ENCODE data around the gene LIM2. TPM values are rescaled to one million over a fixed set of nuclear protein-coding genes. Genes with fewer than 3 reads are reported as not detected.

LIM2 gene
- total RNA-seq, 2 experiments from 2014 or later = not detected

- peaks cover 4% of the 10 kb centered on the region for H3K9me3 Mint-ChIP-seq
- peaks cover 80% of the 10 kb centered on the region for H3K4me1 Mint-ChIP-seq
- POLR2A ChIA-PET = interaction anchor here (1.2 to 8.4 kb wide), 3 partner anchors 12 to 25 kb away, joined by 4 to 207 read pairs (median 4); partner anchors contain the start of gene LIM2
- peak overlapping the region; percentile 100 for H3K27ac Mint-ChIP-seq
- no peaks in the 10 kb centered on the region for H3K27me3 Mint-ChIP-seq
- peak overlapping the region; percentile 95 for H3K4me3 Mint-ChIP-seq
- no peak for DNase-seq
- H3K36me3 Mint-ChIP-seq (ENCODE audit: low read depth) = peaks cover 35% of the 10 kb centered on the region
- CTCF ChIA-PET = interaction anchor here (0.8 to 3.1 kb wide), 4 partner anchors 24 to 31 kb away, joined by 3 to 15 read pairs (median 6); no protein-coding TSS in a partner anchor
These were observed 17.5 kb downstream of the LIM2 start for GRCh38 chr19:51370230-51370629.

- H3K27me3 Mint-ChIP-seq = no peaks in the 10 kb centered on the region
- POLR2A ChIA-PET = interaction anchor here (0.8 to 8.4 kb wide), 10 partner anchors 7 to 41 kb away, joined by 3 to 207 read pairs (median 4); partner anchors contain the start of gene VSIG10L
- peak; percentile 20 for DNase-seq
- H3K4me3 Mint-ChIP-seq = peak within 1 kb of the TSS; percentile 95
- CTCF ChIA-PET = interaction anchor here (1.1 to 3.1 kb wide), 3 partner anchors 7 to 29 kb away, joined by 3 to 15 read pairs (median 10); no protein-coding TSS in a partner anchor
- H3K4me1 Mint-ChIP-seq = peaks cover 78% of the 10 kb centered on the region
- peaks cover 41% of the 10 kb centered on the region for H3K36me3 Mint-ChIP-seq (ENCODE audit: low read depth)
- H3K27ac Mint-ChIP-seq = peak within 1 kb of the TSS; percentile 100
- H3K9me3 Mint-ChIP-seq = peaks cover 4% of the 10 kb centered on the region
These were observed 19.1 kb downstream of the LIM2 start, which contains the start of gene CLDND2 for GRCh38 chr19:51368366-51369282. Gene CLDND2 (minus strand): TSS chr19:51369003. CDS start chr19:51368577, 426 bp downstream.

- peak; percentile 99 for DNase-seq
- Mint-ChIP-seq H3K36me3 (ENCODE audit: low read depth) (peaks cover 43% of the 10 kb centered on the region), H3K27ac (peak overlapping the region; percentile 100), H3K27me3 (no peaks in the 10 kb centered on the region), H3K4me3 (peak overlapping the region; percentile 95), H3K4me1 (peaks cover 76% of the 10 kb centered on the region), H3K9me3 (no peaks in the 10 kb centered on the region)
- POLR2A ChIA-PET = interaction anchor here (0.8 to 8.4 kb wide), 10 partner anchors 8 to 42 kb away, joined by 3 to 207 read pairs (median 4); partner anchors contain the start of gene VSIG10L
- CTCF ChIA-PET = interaction anchor here (1.1 to 3.1 kb wide), 4 partner anchors 8 to 28 kb away, joined by 3 to 15 read pairs (median 8); no protein-coding TSS in a partner anchor
These were observed 20.0 kb downstream of the LIM2 start for GRCh38 chr19:51367565-51368365.

- Mint-ChIP-seq H3K9me3 (no peaks in the 10 kb centered on the region), H3K4me3 (peak overlapping the region; percentile 95), H3K36me3 (ENCODE audit: low read depth) (peaks cover 43% of the 10 kb centered on the region), H3K4me1 (peaks cover 76% of the 10 kb centered on the region), H3K27me3 (no peaks in the 10 kb centered on the region), H3K27ac (peak overlapping the region; percentile 100)
- POLR2A ChIA-PET = interaction anchor here (1.0 to 8.4 kb wide), 7 partner anchors 9 to 42 kb away, joined by 3 to 207 read pairs (median 6); partner anchors contain the start of gene VSIG10L
- CTCF ChIA-PET = interaction anchor here (0.6 to 3.1 kb wide), 5 partner anchors 9 to 208 kb away, joined by 3 to 15 read pairs (median 6); no protein-coding TSS in a partner anchor
- DNase-seq = peak; percentile 51
These were observed 20.6 kb downstream of the LIM2 start for GRCh38 chr19:51367255-51367564.

GRCh38 chr19:51366389-51367254, 21.2 kb downstream of the LIM2 start:
- Mint-ChIP-seq H3K27ac (peak overlapping the region; percentile 100), H3K36me3 (ENCODE audit: low read depth) (peaks cover 39% of the 10 kb centered on the region), H3K4me3 (peak overlapping the region; percentile 95), H3K27me3 (no peaks in the 10 kb centered on the region), H3K9me3 (no peaks in the 10 kb centered on the region), H3K4me1 (peaks cover 75% of the 10 kb centered on the region)
- peak; percentile 95 for DNase-seq
- CTCF ChIA-PET = interaction anchor here (0.5 to 3.1 kb wide), 7 partner anchors 15 to 207 kb away, joined by 3 to 15 read pairs (median 7); no protein-coding TSS in a partner anchor
- POLR2A ChIA-PET = interaction anchor here (1.3 to 8.4 kb wide), 10 partner anchors 9 to 29 kb away, joined by 3 to 207 read pairs (median 6); partner anchors contain the start of gene VSIG10L

GRCh38 chr19:51365965-51366388, 21.8 kb downstream of the LIM2 start, which contains the start of gene ETFB:
Gene ETFB (minus strand): TSS chr19:51366388. CDS start chr19:51366326, 62 bp downstream.
- ChIA-PET CTCF (interaction anchor here (0.5 to 1.7 kb wide), 8 partner anchors 10 to 72 kb away, joined by 3 to 10 read pairs (median 4); no protein-coding TSS in a partner anchor), POLR2A (interaction anchor here (1.1 to 2.9 kb wide), 9 partner anchors 10 to 42 kb away, joined by 3 to 35 read pairs (median 5); partner anchors contain the start of gene VSIG10L)
- H3K27ac Mint-ChIP-seq = peak within 1 kb of the TSS; percentile 100
- H3K4me1 Mint-ChIP-seq = peaks cover 71% of the 10 kb centered on the region
- H3K36me3 Mint-ChIP-seq (ENCODE audit: low read depth) = peaks cover 33% of the 10 kb centered on the region
- DNase-seq = no peak
- H3K9me3 Mint-ChIP-seq = no peaks in the 10 kb centered on the region
- peak within 1 kb of the TSS; percentile 95 for H3K4me3 Mint-ChIP-seq
- H3K27me3 Mint-ChIP-seq = no peaks in the 10 kb centered on the region

- Mint-ChIP-seq H3K4me3 (peak overlapping the region; percentile 95), H3K36me3 (ENCODE audit: low read depth) (peaks cover 27% of the 10 kb centered on the region), H3K9me3 (no peaks in the 10 kb centered on the region), H3K4me1 (peaks cover 68% of the 10 kb centered on the region), H3K27me3 (no peaks in the 10 kb centered on the region), H3K27ac (peak overlapping the region; percentile 100)
- ChIA-PET POLR2A (interaction anchor here (0.7 to 2.9 kb wide), 10 partner anchors 9 to 207 kb away, joined by 3 to 35 read pairs (median 5); partner anchors contain the start of gene VSIG10L), CTCF (interaction anchor here (0.5 to 1.7 kb wide), 8 partner anchors 9 to 72 kb away, joined by 3 to 10 read pairs (median 4); no protein-coding TSS in a partner anchor)
- peak; percentile 26 for DNase-seq
These were observed 22.4 kb downstream of the LIM2 start for GRCh38 chr19:51365211-51365964.

- Mint-ChIP-seq H3K27ac (peak overlapping the region; percentile 44), H3K4me3 (peak overlapping the region; percentile 61), H3K4me1 (peaks cover 64% of the 10 kb centered on the region), H3K9me3 (no peaks in the 10 kb centered on the region), H3K27me3 (no peaks in the 10 kb centered on the region), H3K36me3 (ENCODE audit: low read depth) (peaks cover 23% of the 10 kb centered on the region)
- CTCF ChIA-PET = interaction anchor here (1.0 to 1.3 kb wide), 2 partner anchors 25 to 43 kb away, joined by 4 read pairs; no protein-coding TSS in a partner anchor
- POLR2A ChIA-PET = interaction anchor here (0.7 to 2.9 kb wide), 6 partner anchors 8 to 206 kb away, joined by 3 to 35 read pairs (median 5); partner anchors contain the start of gene NKG7
- DNase-seq = no peak
These were observed 23.3 kb downstream of the LIM2 start for GRCh38 chr19:51364200-51365106.

GRCh38 chr19:51361239-51361638, 26.5 kb downstream of the LIM2 start:
- peaks cover 55% of the 10 kb centered on the region for H3K4me1 Mint-ChIP-seq
- ChIA-PET CTCF (interaction anchor here (1.2 kb wide), 1 partner anchor 60 kb away, joined by 3 read pairs; no protein-coding TSS in a partner anchor), POLR2A (no interaction called here)

GRCh38 chr19:51359294-51359693, 28.5 kb downstream of the LIM2 start:
- CTCF ChIA-PET = interaction anchor here (1.0 to 1.9 kb wide), 3 partner anchors 9 to 156 kb away, joined by 4 to 6 read pairs (median 5); no protein-coding TSS in a partner anchor
- no peaks in the 10 kb centered on the region for H3K27me3 Mint-ChIP-seq
- H3K36me3 Mint-ChIP-seq (ENCODE audit: low read depth) = peaks cover 23% of the 10 kb centered on the region
- no peak for DNase-seq
- POLR2A ChIA-PET = interaction anchor here (1.0 to 2.7 kb wide), 4 partner anchors 9 to 36 kb away, joined by 3 to 14 read pairs (median 7); partner anchors contain the start of gene NKG7
- peaks cover 59% of the 10 kb centered on the region for H3K4me1 Mint-ChIP-seq
- H3K27ac Mint-ChIP-seq = no peak overlapping the region
- H3K9me3 Mint-ChIP-seq = no peaks in the 10 kb centered on the region
- no peak overlapping the region for H3K4me3 Mint-ChIP-seq

More at GRCh38 chr19:51361239-51361638, 26.5 kb downstream of the LIM2 start:
- no peaks in the 10 kb centered on the region for H3K27me3 Mint-ChIP-seq
- no peak overlapping the region for H3K4me3 Mint-ChIP-seq
- H3K9me3 Mint-ChIP-seq = no peaks in the 10 kb centered on the region
- H3K27ac Mint-ChIP-seq = no peak overlapping the region
- peaks cover 20% of the 10 kb centered on the region for H3K36me3 Mint-ChIP-seq (ENCODE audit: low read depth)
- no peak for DNase-seq

All from activated CD4-positive, alpha-beta memory T cell treated with anti-CD3 and anti-CD28 coated beads, Interleukin-2, amount 10 ng/mL, durations not matched to agents 7 days and 5 days (primary cell).